ENCODE data around the gene LPCAT2.

Gene LPCAT2, protein sequence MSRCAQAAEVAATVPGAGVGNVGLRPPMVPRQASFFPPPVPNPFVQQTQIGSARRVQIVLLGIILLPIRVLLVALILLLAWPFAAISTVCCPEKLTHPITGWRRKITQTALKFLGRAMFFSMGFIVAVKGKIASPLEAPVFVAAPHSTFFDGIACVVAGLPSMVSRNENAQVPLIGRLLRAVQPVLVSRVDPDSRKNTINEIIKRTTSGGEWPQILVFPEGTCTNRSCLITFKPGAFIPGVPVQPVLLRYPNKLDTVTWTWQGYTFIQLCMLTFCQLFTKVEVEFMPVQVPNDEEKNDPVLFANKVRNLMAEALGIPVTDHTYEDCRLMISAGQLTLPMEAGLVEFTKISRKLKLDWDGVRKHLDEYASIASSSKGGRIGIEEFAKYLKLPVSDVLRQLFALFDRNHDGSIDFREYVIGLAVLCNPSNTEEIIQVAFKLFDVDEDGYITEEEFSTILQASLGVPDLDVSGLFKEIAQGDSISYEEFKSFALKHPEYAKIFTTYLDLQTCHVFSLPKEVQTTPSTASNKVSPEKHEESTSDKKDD

DNA sequence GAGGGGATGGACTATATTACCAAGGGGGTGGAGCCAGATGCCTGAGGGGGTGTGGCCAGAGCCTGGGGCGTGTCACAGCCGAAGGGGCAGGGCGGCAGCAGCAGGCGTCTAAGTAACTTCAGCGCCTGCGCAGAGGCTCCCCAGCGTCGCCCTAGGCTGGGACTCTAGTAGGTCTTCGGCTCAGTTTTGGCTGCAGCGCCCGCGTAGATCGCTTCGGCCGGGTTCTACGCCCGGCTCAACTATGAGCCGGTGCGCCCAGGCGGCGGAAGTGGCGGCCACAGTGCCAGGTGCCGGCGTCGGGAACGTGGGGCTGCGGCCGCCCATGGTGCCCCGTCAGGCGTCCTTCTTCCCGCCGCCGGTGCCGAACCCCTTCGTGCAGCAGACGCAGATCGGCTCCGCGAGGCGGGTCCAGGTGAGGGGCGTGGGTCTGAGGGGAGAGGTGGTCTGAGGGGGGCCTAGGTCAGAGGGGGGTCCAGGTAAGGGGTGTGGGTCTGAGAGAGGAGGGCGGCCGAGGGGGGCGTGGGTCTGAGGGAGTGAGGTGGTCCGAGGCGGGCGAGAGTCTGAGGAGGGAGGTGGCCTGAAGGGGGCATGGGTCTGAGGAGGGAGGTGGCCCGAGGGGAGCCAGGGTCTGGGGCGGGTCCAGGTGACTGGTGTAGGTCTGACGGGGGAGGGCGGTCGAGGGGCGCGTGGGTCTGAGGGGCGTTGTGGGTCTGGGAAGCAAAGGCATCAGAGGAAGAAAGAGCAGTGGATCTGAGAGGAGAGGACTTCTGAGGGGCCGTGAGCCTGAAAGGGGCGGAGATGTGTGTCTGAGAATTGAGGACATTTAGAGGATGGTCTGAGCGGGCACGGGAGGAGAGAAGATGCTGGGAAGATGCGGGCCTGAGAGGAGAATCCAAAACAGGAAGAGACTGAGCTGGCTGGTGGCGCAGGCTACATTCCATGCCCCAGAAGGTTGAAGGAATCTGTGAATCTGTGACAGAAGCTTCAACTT lies at the start of gene LPCAT2:
LPCAT2 (plus strand) TSS at position 132 of the 991 bp plus-strand sequence; CDS start at position 242, 110 bp downstream.
- DNase-seq (ENCODE audit: low spot score) = peak; percentile 10

DNA sequence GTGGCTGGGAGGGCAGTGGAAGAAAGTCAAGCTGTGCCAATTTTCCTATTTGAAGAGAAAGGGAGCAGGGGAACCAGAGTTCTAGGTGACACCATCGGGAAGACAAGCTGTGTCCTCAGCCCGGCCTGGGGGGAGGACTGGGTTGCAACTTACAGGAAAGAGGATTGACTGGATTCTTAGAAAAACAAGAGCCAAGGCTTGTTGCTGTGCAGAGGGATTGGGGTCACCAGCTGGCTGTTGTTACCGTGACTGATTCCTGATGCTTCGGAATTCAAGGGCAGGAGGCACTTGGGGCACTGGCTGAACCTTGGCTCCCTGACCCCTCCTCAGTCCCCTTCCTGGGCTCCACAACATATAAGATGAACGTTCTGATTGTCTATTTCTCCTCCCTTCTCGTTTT lies 46.6 kb upstream of the LPCAT2 start:
- DNase-seq (ENCODE audit: low spot score) = no peak

DNA sequence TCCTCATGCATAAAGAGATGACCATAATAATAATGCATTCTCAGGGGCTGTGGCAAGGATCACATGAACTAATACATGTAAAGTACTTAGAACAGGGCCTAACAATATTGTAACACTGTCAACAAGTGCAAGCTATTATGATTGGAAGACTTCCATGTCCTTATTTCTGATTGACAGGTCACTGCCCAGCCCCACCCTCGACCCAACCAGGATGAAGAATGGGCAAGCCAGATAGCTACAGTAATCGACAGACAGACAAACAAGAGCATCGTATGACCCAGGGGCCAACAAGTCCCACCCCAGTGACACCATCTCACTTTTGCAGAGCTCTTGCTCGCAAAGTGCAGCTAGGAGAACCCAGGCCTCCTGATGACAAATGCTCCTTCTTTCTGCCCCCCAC lies 44.5 kb upstream of the LPCAT2 start:
- DNase-seq (ENCODE audit: low spot score) = no peak

DNA sequence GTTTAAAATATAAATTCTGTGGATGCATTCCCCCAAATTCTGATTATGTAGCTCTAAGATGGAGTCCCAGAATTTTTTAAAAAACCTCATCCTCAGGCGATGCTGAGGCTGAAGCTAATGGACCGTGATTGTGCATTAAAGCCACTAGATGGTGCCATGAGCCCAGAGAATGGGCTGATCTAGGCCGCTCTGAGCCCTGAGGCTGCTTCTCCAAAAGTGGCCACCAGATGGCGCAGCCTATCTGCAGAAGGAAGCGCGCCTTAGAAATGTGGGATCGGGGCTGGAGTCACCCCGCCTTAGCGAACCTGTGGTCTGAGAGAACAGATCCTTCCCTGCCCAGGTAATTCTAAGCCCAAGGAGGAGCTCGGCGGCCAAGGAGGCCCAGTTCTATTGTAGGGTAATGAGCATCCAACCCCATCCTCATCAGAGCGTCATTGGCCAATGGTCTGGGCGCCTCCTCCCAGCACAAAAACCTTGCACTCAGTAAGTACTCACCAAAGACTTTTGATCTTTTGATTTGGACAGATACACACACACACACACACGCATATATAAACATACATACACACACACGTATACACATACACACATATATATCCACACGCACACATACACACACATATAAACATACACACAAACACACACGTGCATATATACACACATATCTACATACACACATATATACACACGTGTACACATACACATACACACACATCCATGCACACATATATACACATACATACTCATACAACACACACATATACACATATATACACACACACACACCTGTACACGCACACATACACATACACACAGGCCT lies 43.6 kb upstream of the LPCAT2 start:
- DNase-seq (ENCODE audit: low spot score) = peak; percentile 79

DNA sequence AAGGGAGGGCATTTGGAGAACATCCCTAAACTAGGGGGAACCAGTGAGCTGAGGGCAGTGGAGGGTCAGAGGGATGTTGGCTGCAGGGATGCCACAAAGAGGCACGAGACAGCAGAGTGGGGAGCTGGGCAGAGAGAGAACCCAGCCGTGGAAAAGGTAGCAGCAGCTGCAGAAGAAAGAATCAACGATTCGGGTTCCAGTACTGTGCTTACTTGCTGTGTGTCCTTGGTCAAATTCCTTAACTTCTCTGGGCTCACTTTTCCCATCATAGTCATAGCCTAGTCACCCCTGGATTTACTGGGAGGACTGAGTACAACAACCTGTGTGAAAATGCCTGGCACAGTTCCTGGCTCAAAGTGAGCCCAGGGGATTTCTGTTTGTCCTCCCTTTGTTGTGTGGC lies 42.7 kb upstream of the LPCAT2 start:
- no peak for DNase-seq (ENCODE audit: low spot score)

DNA sequence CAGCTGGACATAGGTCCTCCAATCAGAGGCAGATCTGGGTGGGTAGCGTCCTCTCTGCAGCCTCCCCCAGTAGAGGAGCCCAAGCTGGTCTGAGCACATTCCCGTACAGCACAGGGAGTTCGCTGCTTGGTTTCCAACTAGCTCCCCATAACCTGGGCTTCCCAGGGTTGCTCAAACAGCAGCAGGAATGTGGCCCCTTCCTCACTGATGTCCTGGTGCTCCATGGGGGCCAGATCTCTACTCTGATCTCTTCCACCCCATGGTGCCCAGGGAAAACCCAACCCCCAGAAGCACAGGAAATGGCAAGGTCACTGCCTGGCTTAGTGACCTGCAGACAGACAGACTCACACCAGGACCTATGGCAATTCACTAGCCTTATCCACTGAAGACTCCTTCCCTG lies 41.0 kb upstream of the LPCAT2 start:
- no peak for DNase-seq (ENCODE audit: low spot score)

DNA sequence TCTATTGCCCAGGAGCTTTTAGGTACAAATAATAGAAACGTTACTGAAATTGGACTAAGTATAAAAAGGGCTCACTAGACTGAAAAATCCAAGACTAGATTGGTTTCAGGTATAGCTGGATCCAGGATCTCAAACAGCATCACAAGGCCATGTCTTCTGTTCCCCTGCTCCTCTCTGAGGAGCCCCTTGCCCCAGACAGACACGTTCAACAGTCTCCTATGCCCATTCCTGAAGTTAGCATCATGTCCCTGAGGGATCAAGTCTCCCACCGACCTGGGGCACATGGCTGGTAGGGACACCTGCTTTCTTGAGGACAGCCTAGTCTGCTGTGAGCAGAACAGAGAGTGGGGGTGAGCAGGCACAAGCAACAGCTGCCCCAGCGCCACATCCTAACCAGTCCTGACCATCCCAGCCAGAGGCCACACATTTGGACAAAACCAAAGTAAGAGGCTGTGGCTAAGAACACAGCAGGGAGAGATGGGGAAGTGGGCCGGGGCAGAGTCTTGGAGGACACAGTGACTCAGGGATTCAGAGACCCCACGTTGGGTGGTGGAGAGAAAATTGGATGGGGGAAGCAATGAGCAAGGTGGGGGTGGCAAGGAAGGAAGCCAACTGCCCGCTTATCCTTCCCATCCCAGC lies 40.4 kb upstream of the LPCAT2 start:
- no peak for DNase-seq (ENCODE audit: low spot score)

DNA sequence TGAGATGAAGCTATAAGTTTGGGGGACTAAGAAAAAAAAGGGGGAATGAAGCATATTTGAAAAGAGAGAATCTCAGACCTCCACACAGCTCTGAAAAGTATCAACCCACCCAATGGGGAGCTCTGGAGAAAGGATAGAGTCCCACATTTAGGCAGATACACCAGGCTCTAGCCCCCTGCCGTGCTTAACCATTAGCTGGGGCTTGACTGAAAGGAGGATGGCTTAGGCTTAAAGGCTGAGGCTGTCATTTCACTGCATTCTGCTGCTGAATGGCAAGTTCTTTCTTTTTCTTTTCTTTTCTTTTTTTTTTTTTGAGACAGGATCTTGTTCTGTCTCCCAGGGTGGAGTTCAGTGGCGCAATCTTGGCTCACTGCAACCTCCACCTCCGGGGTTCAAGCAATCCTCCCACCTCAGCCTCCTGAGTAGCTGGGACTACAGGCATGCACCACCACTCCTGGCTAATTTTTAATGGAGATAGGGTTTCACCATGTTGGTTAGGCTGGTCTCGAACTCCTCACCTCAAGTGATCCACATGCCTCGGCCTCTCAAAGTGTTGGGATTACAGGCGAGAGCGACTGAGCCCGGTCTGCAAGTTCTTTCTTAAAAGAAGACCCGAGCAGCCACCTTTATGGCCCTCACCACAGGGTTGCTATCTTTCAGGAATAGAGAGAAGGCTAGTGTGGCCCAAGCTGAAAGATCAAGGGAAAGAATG lies 38.9 kb upstream of the LPCAT2 start:
- DNase-seq (ENCODE audit: low spot score) = no peak

DNA sequence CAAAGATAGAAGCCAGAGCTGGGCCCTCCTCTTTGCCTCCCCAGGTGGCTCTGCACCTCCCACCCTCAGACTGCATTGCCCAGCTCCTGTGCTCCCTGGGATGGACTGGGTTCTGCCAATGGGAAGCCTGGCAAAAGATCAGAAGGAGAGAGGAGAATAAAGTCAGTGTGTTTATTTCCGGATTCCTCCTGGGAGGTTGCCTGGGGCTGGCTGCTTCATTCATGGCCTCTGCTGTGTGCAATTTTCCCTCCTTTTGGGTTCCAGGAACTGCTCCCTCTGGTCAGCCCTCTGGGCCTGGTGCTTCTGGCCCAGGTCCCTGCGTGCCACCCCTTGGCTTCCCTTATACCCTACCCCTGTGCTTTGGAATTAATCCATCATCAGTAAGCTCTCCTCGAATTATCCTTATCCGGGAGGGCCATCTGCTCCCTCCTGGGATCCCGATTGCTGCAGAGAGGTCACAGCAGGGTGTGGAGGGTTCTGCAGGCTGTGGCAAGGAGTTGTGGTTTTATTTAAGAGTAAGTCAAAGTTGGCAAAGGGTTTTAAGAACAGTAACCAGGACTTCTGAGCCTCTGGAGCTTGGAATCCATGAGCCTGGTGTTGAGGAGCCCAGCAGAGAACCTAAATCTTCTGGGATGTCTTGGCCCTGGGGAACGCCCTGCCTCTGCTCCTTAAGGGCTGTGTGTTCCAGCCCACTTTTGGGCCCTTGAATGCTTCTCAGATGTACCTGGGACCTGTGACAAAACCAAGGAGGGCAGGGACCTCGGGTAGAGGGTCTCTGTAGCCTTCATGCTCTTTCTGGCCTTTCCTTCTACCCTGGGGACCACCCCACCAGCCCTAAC lies 38.1 kb upstream of the LPCAT2 start:
- no peak for DNase-seq (ENCODE audit: low spot score)

DNA sequence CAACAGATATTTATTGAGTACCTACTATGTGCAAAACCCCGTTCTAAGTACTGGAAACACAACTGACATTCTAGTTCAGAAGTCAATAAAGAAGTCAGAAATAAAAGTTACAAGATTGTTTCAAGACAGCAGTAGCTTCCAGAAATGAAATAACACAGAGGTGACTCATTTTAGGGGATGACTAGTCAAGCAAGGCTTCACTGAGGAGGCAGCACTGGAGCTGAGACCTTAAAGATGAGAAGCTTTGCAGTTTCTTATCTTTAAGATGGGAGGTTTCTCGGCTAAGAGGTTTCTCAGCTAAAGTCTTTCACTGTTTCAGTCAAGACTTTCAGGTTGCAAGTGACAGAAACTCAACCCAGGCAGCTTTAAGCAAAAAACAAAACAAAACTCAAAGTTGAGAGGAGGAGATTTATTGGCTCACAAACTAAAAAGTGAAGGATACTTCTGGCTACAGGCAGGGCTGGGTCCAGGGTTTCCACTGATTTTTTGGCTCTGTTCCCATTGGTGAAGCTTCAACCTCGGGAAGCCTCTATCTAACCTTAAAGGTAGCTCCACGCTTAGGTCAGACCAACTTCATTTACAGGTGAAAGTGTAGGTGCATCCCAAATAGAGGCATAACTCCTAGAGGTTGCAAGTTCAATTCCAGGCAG lies 37.3 kb upstream of the LPCAT2 start:
- DNase-seq (ENCODE audit: low spot score) = no peak

DNA sequence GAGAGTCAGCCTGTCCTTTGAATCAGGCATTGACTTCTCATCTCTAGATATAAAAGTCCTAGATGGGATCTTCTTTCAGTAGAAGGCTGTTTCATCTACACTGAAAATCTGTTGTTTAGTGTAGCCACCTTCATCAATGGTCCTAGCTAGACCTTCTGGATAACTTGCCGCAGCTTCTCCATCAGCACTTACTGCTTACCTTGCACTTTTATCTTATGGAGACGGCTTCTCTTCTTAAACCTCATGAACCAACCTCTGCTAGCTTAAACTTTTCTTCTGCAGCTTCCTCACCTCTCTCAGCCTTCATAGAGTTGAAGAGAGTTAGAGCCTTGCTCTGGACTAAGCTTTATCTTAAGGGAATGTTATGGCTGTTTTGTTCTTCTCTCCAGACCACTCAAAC lies 35.3 kb upstream of the LPCAT2 start:
- no peak for DNase-seq (ENCODE audit: low spot score)

DNA sequence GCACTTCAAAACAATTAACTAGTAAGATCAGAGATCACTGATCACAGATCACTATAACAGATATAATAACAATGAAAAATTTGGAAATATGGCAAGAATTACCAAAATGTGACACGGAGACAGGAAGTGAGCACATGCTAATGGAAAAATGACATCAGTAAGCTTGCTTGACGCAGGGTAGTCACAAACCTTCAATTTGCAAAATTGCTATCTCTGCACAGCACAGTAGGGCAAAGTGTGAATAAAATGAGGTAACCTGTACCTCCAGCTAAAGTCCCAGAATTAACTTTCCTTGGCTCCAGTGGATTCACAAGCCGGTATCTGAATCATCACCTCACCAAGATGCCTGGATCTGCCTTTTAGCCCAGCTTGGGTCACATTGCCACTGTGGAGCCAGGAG lies 34.1 kb upstream of the LPCAT2 start:
- no peak for DNase-seq (ENCODE audit: low spot score)

DNA sequence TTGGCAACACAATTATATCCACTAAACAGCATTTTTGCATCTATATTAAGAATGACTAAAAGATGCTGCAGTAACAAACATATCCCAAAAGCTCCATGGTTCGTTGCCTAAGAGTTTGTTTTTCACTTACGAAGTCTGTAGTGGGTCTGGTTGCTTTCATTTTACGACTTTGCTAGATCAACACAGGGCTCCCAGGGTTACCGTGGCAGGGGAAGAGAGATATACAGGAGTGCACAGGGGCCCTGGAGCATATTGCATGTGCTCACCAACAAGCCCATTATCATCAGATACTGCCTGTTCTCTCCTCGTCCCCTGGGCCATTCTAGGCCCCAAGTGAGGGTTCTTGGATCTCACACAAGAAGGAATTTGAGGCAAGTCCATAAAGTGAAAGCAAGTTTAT lies 33.0 kb upstream of the LPCAT2 start:
- no peak for DNase-seq (ENCODE audit: low spot score)

DNA sequence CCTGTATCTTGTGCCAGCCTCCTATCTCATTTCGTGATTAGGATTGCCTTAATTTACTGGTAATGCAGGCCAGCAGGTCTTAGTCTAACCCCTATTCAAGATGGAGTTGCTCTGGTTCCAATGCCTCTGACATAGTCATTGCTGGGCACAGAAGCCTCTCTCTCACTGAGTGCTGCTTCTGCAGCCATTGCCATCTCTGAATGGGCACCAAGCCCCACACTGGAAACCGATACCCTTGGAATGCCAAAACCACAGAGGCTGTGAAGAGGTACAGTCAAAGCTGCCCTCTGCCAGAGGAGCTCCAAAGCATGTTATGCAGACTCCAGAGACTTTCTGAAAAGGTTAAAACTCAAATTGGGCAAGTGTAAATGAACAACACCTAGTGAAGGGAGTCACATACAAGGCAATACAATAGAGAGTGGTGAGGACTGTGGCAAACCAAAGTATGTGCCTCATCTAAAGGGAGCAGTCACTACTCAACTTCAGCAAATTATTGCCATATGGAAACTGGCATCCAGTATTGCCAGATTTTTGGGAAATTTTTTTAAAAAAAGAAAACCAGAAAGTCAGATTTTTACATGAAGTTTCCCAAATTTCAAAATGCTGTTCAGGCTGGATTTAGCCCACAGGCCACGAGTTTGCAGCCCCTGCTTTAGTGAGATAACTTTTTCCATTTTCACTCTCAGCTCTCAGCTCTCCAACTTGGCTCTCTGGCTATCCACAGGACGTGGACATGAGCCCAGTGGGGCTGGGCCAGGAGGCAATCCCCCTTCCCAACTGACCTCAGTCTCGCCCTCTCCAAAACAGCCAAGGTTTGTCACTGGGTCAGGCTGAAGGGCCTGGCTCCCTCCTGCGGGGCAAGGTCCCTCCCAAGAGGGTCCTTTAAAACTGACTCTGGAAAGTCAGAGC lies 32.0 kb upstream of the LPCAT2 start:
- no peak for DNase-seq (ENCODE audit: low spot score)

DNA sequence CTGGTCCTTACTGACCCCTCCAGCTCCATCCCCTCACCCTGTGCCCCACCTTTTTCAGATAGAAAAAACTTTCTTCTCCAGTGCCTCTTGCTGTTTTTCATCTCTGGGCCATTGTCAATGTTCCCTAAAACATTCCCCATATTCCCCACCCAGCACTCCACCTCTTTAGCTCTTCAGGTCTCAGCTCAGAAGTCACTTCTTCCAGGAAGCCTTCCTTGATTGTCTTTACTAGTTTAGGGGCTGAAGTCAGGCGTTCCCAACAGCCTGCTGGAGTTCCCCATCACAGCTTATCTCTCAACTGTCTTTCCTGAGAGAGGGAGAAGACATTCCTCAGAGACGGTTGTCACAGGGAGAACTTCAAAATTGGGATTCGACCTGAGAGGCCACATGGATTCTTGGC lies 31.1 kb upstream of the LPCAT2 start:
- DNase-seq (ENCODE audit: low spot score) = no peak

DNA sequence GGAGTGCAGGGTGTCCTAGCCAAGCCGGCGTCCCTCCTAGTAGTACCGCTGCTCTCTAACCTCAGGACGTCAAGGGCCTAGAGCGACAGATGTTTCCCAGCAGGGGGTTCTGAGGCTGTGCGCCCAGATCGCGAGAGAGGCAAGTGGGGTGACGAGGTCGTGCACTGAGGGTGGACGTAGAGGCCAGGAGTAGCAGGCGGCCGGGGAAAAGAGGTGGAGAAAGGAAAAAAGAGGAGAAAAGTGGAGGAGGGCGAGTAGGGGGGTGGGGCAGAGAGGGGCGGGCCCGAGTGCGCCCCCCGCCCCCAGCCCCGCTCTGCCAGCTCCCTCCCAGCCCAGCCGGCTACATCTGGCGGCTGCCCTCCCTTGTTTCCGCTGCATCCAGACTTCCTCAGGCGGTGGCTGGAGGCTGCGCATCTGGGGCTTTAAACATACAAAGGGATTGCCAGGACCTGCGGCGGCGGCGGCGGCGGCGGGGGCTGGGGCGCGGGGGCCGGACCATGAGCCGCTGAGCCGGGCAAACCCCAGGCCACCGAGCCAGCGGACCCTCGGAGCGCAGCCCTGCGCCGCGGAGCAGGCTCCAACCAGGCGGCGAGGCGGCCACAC lies 29.9 kb upstream of the LPCAT2 start, which contains the start of gene MMP2:
MMP2 (plus strand) TSS at position 372 of the 603 bp plus-strand sequence. CDS start 282 bp downstream, outside the sequence.
- no peak for DNase-seq (ENCODE audit: low spot score)

DNA sequence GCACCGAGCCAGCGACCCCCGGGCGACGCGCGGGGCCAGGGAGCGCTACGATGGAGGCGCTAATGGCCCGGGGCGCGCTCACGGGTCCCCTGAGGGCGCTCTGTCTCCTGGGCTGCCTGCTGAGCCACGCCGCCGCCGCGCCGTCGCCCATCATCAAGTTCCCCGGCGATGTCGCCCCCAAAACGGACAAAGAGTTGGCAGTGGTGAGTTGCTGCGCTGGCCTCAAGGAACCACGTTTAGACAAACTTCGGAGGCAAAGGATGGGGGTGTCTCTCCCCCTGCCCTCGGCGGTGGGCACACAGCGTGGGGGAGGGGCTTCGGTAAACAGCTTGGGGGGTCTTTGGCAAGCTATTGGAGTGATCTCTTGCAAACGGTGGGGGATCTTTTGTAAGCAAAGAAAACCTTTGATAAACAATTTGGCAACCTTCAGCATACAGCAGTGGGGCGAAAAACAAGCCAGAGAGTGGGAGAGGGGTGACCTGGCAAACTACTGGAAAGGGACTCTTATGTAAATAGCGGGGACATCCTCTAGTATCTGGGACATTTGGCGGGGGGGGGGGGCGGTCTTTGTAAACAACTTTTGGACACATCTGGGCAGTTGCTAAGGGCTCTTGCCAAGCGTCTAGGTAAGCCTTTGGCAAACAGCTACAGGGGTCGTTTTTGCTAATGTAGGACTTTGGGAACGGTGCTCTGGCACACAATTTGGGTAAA lies 29.3 kb upstream of the LPCAT2 start:
- DNase-seq (ENCODE audit: low spot score) = no peak

Data from CD4-positive, alpha-beta T cell treated with Interleukin-15 for 4 hours (primary cell).